ENCODE data around the gene DLG4. TPM values are rescaled to one million over a fixed set of nuclear protein-coding genes. Genes with fewer than 3 reads are reported as not detected.

The DLG4 gene
- total RNA-seq, 1 donor from 2014 or later, result 9.6 TPM

DNA sequence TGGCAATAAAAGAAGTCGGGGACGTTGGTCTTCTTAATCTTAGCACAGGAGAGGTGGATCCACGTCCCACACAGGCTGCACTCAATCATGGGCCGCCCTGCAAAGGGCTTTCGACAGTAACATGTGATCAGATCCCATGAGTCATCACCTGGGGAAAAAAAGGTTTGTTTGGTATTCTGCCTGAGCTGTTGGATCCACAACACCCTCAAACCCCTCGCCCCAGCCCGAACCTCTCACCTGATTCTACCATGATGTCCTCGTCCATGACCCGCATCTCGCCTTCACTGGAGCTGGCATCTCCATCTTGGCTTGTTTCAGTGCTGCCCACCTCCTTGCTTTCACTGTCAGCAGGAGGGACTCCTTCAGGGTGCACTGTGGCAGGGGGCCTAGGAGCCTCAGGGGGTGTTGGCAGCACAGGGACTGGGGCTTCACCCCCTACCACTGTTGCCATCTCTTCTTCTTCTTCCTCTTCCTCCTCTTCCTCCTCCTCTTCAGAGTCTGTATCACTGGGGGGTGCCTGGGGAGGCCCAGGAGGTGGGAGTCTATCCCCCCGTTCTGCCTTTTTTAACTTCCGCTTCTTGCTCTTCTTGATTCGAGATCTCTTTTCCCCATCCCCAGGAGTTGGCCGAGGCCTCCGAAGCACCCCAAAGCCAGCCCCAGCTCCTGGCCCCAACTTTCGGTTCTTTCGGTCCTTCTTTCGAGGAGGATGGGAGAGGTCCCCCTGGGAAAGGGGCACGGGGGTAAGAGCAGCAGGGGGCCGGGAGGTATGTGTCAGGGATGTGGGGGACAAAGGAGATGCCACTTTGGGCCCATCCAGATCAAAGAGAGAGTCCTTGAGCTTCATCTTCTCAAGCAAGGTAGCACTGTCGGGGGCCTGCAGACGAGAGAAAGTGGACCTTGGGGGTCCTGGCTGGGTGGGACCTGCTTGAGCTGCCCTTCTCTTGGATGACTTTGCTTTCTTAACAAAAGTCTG is 16.3 kb upstream of the DLG4 start:
- intact Hi-C loops (cut with micrococcal nuclease), result loop anchor here (10.0 kb wide), 2 partner anchors 619 to 919 kb away; partner anchors contain the start of genes CYB5D1, NAA38, PER1 and TMEM88

- intact Hi-C loops (cut with micrococcal nuclease), result loop anchor here (1.0 to 10.0 kb wide), 3 partner anchors 20 to 920 kb away; partner anchors contain the start of genes CYB5D1, NAA38, PER1 and TMEM88
These were observed 14.7 kb upstream of the DLG4 start, which contains the start of gene DVL2 for GRCh38 chr17:7234083-7234951. Gene DVL2 (minus strand): TSS chr17:7234517. CDS start chr17:7234262, 255 bp downstream.

DNA sequence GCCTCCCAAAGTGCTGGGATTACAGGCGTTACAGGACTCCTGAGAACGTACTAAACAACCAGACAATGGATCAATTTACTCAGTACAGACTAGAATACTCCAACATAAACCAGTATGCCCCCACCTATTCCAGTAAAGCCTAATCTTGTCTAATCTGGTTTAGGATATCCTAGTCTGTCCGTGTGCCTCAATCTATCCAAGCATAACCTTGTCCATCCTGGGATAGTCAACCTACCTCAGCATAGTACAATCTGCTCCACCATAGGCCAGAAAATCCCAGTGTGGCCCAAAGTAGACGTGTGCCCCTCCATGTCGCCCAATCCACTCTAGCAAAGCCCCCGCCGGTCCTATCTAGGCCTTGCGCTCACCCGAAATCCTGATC is 14.1 kb upstream of the DLG4 start:
- intact Hi-C loops (cut with micrococcal nuclease), result loop anchor here (1.0 to 10.0 kb wide), 3 partner anchors 19 to 921 kb away; partner anchors contain the start of genes CYB5D1, NAA38, PER1 and TMEM88

DNA sequence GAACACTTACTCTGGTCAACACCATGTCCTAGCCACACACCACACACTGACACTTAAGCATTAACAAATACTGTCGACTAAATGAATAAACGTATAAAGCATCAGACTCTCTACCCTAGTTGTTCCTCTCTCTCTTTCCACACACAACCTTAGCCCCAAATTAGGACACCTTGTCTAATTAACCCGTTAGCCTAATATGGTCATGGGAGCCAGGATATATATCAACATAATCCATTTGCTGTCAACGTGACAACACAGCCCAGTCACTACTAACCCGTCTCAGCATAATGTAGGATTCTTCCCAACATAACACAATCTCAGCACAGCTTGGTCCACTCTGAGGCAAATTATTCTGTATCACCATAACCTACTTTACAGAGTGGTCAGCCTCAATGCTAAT is 12.5 kb upstream of the DLG4 start:
- intact Hi-C loops (cut with micrococcal nuclease), result loop anchor here (10.0 kb wide), 2 partner anchors 623 to 923 kb away; partner anchors contain the start of genes CYB5D1, NAA38, PER1 and TMEM88

- intact Hi-C loops (cut with micrococcal nuclease), result no loop called here
These were observed 9.9 kb upstream of the DLG4 start for GRCh38 chr17:7229504-7229903.

DNA sequence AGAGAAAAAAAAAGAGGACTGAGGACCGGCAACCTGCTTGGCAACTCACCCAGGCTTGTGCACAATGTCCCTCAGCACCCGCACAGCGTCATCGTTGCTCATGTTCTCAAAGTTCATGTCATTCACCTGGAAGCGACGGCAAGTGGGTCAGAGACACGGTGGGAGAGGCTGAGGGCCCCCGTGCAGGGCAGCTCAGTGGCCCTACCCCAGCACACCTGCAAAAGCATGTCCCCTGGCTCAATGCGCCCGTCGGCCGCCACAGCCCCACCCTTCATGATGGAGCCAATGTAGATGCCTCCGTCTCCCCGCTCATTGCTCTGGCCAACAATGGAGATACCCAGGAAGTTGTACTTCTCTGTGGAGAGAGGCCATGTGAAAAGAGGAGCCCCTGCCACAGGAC is 9.3 kb upstream of the DLG4 start:
- intact Hi-C loops (cut with micrococcal nuclease), result no loop called here

GRCh38 chr17:7226721-7227710 is 7.4 kb upstream of the DLG4 start:
- intact Hi-C loops (cut with micrococcal nuclease), result no loop called here

DNA sequence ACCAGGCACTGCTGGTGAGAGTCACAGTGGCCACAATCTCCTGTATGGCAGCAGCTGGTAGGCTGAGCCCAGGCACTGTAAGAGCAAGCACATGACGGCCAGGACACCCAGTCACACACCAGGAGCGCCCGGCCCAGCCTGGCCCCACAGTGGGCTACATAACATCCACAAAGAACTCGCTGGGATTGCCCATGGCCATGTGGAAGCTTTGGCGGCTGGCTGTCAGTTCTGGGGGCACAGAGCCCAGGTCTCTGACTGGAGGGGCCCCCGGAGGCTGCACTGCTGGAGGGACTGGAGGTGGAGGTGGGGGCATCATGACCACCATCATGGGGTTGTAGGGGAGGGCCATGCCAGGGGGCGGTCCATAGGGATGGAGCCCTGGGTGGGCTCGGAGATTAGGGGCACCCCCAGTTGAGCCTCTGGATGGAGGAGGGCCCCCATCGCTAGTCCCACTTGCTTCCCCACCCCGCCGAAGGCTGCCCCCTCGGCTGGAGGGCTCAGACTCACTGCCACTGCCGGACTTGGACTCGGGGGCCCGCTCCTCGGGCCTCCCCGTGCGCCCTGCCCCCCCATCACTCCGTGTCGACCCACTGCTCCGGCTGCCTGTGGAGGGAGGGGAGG is 6.2 kb upstream of the DLG4 start:
- intact Hi-C loops (cut with micrococcal nuclease), result no loop called here

GRCh38 chr17:7224661-7225111 is 5.0 kb upstream of the DLG4 start:
- intact Hi-C loops (cut with micrococcal nuclease), result no loop called here

DNA sequence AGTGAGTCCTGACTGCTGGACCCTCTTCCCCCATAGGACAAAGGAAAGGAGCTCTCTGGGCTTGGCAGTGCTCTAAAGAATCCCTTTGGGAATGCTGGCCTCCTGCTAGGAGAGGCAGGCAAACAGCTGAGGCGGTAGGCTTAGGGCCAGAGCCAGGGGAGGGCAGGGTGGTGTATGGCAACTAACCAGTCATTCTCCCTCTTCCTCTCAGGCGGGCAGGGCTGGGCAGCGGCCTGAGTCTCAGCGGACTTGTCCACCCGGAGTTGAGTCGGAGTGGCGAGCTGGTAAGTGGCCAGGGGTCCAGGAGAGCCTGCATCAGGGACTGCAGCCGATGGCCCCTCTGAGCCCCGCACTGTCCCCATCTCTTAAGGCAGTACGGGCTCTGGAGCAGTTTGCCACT is 4.5 kb upstream of the DLG4 start:
- intact Hi-C loops (cut with micrococcal nuclease), result no loop called here

- intact Hi-C loops (cut with micrococcal nuclease), result no loop called here
These were observed 3.7 kb upstream of the DLG4 start for GRCh38 chr17:7223375-7223774.

- intact Hi-C loops (cut with micrococcal nuclease), result no loop called here
These were observed 3.3 kb upstream of the DLG4 start for GRCh38 chr17:7222972-7223292.

DNA sequence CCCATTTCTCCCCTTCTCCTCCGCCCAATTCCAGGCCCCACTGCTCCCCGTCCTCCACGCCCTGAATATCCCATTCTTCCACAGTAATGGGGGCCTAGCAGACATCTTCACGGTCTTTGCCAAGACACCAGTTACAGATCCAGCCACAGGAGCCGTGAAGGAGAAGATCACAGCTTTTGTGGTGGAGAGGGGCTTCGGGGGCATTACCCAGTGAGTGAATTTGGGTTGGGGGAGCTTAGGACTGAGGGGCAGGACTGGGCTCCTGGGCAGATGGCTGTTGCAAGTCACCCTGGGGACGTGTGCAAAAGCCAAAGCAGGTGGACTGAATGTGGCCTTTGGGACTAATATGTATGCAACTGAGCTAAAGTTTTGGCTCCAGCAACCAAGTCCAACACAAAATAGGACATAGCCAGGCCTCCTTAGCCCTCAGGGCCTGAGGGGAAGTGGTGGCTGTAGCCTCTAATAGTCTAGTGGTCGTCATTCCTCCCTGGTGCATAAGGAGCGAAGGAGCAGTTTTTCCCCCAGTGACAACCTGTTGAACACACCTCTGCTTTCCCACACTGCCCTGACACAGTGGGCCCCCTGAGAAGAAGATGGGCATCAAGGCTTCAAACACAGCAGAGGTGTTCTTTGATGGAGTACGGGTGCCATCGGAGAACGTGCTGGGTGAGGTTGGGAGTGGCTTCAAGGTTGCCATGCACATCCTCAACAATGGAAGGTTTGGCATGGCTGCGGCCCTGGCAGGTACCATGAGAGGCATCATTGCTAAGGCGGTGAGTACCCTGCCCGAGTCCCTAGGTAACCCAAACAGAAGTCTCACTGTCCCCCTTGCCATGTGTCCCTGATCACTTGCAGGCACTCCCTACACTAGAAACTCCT is 2.7 kb upstream of the DLG4 start:
- intact Hi-C loops (cut with micrococcal nuclease), result no loop called here

DNA sequence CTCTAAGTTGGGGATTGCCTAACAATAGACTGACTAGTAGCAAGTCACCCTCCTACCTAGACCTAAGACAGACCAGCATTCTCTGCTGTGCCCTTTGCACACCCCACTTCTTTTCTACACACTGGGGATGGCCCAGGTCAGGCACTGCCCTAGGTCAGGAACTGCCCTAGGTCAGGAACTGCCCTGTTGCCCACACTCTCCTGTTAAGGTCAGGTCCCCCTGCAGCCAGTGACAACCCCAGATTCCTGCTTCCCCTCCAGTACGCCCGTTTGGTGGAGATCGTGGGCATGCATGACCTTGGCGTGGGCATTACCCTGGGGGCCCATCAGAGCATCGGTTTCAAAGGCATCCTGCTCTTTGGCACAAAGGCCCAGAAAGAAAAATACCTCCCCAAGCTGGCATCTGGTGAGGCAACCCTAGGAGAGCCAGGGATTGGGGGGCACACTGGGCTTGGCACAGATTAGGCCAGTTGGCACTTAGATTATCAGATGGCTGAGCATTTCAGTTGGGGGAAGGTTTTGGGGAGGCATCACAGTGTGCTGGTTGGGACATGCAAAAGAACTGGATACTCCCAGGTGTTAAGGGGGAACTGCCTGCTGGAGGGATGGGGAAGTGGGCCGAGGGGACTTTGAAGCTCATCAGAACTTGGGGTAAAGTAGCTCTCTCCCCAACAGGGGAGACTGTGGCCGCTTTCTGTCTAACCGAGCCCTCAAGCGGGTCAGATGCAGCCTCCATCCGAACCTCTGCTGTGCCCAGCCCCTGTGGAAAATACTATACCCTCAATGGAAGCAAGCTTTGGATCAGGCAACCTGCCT is 1.8 kb upstream of the DLG4 start:
- intact Hi-C loops (cut with micrococcal nuclease), result loop anchor here (1.0 kb wide), 1 partner anchor 75 kb away; no protein-coding TSS in a partner anchor

- intact Hi-C loops (cut with micrococcal nuclease), result loop anchor here (1.0 kb wide), 1 partner anchor 76 kb away; no protein-coding TSS in a partner anchor
These were observed 1.1 kb upstream of the DLG4 start for GRCh38 chr17:7220593-7221277.

DNA sequence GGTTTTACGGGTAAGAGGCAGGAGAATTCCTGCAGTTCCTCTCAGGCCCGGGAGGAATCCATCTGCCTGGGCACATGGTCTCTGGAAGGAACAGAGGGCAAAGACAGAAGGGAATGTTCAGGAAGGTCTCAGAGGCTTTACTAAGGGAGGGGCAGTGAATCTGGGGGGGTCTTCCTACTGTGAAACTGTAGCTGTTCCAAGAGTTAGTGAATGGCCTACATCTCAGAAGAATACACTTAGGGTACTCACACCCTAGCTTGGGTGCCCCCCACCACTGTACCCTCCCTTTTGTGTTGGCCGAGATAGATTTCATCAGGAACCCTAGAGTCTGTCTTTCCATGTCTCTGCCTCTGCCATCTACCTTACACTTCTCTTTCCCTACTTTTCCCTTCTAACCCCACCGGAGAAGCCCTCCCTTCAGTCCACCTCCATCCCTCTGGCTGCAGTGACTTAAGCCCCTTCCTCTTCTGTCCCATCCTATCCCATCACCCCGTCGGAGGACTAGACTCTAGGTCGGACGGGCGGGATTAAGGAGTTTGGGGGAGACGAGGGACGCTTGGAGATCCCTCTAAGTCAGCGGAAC is 316 bp downstream of the DLG4 start:
- intact Hi-C loops (cut with micrococcal nuclease), result no loop called here

DNA sequence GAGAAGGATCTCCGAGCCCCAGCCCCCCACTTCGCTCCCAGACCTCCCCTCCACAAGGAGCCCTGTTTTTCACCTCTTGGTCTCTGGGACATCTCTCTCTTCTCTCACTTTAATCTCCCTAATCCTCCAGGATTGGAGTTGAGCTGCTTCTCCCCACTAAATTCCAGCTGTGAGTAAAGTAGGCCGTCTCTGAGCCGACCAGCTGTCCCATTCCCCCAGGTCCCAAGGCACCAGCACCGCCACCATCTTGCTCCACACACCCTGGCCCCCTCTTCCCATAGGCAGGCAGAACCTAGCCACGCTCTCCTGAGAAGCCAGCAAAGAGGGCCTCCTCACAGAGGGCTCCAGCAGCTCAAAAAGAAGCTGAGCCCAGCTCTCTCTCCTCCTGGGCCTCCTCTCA is 878 bp downstream of the DLG4 start:
- intact Hi-C loops (cut with micrococcal nuclease), result no loop called here

Measured in T-helper 2 cell treated with Interferon-gamma antibody and Interleukin-4, amounts not matched to agents 100 ng/mL and 5 ng/mL, for 36 hours (primary cell).